ENCODE measurements around the gene ZIC5. TPM values are rescaled to one million over a fixed set of nuclear protein-coding genes. Genes with fewer than 3 reads are reported as not detected.

Gene ZIC5
- total RNA-seq = not detected

DNA sequence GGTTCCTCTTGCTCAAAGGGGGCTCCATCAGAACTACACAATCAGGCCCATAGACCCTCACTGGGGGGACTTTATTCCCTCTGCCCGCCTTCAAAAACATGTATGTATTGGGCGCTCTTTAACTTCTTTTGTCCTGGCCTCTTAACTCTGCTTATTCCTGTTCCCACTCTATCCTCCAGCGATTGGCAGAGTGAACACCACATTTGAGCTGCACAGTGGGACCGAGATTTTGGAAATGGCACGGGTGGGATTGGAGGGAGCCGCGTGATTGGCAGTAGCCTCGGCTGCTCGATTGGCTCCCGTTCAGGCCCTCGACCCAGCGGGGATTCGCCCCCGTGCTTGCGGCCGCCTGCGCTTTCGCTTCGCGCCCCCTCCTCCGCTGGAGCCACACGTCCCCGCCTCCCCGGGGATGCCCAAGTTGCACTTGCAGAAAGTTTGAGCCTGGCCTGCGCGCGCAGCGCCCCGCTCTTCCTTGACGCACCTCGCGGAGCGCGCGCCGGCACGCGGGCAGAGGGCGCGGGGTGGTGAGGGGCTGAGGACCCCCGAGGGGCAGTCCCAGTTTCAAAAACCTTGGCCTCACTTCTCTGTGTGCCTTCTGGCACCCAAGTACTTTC, at the start of gene ZIC5:
Gene ZIC5, minus strand, starts transcription at position 192 of the 614 bp plus-strand sequence. Its CDS starts 164 bp downstream, at position 28.
- DNase-seq = no peak

DNA sequence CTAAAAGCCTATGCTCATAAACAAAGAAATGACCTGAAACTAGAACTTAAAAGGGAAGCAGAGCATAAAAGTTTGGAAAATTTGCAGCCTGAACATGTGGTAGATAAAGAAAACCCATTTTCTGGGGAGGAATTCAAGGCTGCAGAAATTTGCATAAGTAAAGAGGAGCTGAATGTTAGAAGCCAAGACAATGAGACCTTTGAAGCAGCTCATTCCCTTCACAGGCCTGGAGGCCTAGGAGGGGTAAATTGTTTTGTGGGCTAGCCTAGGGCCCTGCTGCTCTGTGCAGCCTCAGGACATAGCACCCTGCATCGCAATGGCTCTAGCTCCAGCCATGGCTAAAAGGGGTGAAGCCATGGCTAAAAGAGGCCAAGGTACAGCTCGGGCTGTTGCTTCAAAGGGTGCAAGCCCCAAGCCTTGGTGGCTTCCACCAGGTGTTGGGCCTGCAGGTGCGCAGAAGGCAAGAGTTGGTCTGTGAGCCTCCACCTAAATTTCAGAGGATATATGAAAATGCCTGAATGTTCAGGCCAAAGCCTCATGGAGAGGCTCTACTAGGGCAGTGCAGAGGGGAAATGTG, 48.3 kb upstream of the ZIC5 start:
- DNase-seq = no peak

DNA sequence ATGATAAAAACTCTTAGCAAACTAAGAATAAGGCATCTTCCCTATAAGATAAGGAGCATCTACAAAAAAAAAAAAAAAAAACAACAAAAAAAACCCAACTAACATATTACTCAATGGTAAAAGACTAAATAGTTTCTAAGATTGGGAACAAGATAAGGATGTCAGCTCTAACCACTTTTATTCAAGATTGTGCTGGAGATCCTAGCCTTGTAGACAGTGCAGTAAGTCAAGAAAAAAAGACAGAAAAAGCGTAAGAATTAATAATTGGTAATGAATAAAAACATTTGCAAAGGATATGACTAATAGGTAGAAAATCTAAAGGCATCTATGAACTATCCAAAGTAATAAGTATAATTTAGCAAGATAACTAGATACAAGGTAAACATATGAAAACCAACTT, 43.1 kb upstream of the ZIC5 start:
- no peak for DNase-seq

GRCh38 chr13:99998261-99998660, 26.7 kb upstream of the ZIC5 start:
- DNase-seq = no peak

DNA sequence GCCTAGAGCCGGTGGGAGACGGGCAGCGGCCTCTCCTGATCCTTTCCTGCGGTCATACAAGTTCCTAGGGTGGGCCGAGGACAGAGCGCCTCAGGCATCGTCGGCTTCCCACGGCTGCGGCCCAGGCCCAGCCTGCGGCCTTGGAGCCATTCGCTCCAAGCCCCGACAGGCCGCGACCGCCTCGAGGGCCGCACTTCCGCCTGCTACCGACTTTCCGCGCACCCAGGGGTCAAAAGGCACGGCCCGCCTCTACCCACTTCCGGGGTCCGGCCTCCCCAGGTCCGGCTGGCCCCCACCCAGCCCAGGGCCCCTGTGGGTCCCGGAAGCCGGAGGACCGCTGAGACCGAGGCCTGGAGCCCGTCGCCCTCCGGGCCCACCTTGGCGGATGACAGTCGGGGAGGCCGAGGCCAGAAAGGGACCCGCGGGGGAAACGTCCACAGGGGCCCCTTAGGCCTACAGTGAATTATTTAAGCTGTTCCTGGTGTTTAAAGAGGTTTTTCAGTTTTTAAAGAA, 26.2 kb upstream of the ZIC5 start:
- DNase-seq = no peak

DNA sequence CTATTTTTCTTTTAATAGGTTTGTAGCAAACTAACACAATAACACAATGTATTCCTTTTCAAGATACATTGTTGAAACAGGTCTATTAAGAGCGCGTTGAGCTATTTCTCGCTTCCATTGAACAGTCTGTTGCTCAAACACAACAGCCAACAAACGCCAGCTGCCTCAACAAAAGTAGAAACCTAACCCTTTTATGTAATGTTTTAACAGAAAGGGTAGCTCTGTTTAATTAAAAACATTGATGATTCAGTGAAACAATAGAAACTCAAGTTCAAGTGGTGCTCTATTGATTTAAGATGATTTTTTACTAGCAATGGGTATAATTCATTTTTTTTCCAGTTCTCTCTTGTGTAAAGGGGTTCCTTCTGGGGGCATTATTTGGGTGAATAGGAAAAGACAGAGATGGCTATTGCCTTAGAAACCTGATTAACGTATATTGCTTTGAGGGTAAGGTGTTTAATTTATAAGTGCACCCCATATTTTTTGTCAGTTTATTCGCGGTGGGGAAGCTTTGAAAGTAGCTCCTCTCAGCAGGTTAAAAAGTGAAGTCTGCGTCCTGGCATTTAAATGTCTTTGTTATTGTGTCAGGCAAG, 24.9 kb upstream of the ZIC5 start:
- DNase-seq = no peak

GRCh38 chr13:99995589-99996380, 24.2 kb upstream of the ZIC5 start:
- peak; percentile 37 for DNase-seq

- DNase-seq = peak; percentile 38
Observed at GRCh38 chr13:99995104-99995588, 23.6 kb upstream of the ZIC5 start.

- DNase-seq = no peak
Observed at GRCh38 chr13:99994638-99995020, 23.1 kb upstream of the ZIC5 start.

DNA sequence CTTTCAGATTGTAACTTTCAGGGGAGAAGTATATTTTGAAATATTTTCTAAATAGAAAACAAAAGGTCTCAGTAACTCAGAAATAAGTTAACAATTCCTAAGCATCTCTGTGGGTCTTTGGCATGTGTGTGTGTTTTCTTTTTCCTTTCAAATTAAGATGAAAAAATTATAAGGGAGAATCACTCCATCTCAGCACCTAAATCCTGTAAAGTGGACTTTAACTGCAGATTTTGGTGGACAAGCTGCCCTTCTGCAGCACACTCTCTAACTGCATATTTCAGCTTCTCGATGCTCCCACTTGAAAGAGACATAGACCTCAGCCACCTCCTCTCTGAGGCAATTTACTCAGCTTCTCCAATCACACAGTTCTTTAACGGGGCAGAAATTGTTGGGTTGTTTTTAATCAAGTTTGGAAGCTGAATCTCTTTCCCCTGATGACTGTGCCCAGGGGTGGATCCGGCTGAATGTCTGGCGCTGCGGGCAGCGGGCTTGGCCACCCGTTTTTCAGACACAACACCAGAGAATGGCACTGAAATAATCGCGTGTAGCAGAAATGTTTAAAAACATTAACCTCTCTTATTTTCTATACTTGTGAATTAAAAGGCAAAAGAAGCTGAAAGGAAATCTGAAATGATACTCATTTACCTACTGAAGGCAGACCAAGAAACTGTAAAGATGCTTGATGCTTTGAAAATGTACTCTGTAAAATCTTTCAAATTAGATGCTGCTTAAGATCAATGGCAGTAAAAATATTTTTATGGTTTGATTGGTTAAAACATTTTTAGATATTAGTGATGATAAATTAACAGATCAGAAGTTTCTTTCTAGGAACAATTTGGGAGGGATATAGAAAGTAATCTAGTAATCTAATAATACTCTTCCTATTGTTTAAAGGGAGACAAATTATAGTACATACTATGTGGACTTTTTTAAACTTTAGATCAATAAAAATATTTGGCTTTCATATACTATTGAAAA, 22.4 kb upstream of the ZIC5 start:
- no peak for DNase-seq

DNA sequence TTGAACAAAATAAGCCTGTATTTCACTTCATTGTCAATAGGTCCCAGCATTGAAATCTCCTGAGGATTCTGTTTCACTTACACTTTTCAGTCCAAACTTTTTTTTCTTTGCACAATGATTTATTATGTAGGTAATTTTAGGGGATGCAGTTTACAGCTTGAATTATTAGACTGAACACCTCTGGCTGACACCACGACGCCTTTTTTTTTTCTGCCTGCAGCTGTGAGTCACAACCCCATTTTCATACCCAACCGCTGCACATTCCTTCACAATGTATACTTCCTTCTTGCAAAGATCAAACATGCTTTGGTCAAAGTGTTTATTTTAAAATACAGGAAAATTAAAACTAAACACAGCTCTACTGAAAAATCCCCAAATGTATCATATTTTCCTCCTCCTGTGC, 21.4 kb upstream of the ZIC5 start:
- DNase-seq = no peak

- DNase-seq = no peak
Observed at GRCh38 chr13:99991828-99992775, 20.5 kb upstream of the ZIC5 start.

DNA sequence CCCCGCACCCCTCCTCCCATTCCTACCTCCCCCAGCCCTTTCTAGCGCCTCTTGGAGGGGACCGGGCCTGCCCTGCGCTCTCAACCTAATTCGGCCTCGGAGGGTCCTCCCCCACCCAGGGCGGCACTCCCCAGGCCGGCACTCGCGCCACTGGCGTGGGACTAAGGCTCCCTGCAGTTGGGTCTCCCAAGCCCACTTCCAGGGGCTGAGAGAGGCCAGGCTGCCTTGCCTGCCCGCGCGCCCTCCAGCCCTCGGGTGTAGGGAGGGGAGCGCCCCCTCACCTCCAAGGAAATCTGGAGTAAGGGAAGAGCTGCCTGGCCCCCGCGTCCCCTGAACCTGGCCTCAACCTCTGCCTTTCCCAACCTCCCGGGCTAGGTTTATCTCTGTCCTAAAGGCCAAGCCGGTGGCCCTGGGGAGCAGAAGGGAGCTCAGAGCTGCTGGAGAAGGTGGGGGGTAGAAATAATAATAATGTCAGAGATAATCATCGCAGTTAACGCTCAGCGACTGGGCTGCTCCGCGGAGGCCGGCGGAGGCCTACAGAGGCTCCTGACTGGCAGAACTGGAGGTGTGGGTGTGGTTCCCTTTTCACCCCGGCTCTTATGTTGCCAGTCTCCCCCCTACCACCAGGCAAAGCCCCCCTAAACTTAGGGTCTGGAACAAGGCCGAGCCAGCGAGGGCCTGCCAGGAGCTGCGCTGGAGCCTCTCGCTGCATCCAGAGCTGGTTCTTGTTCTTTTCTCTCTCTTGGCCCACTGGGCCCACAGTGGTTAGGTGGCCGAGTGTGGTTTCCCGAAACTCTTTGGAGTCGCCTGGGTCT, 19.7 kb upstream of the ZIC5 start:
- no peak for DNase-seq

DNA sequence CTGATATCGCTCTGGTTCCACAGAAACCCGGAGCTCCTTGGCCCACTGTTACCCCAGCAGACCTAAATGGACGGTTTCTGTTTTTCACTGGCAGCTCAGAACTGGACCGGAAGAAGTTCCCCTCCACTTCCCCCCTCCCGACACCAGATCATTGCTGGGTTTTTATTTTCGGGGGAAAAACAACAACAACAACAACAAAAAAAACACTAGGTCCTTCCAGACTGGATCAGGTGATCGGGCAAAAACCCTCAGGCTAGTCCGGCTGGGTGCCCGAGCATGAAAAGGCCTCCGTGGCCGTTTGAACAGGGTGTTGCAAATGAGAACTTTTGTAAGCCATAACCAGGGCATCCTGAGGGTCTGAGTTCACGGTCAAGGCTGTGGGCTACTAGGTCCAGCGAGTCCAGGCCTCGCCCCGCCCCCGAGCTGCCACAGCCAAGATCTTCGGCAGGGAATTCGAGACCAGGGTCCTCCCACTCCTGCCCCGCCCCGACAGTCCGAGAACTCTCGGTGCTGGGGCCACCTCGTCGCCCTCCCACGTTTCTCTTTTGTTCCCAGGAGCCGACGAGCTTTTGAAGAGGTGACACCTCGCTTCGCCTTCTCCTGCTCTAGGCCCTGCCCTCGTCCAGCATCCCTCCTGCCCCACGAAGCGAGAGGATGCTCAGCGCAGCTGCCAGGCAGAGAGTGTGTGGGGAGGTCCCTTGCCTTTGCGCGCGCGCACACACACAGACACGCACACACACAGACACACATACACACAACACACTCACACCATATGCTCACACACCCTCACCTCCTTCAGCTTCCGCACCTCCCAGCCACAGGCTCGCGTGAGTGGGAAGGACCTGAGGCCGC, 18.8 kb upstream of the ZIC5 start:
- no peak for DNase-seq

DNA sequence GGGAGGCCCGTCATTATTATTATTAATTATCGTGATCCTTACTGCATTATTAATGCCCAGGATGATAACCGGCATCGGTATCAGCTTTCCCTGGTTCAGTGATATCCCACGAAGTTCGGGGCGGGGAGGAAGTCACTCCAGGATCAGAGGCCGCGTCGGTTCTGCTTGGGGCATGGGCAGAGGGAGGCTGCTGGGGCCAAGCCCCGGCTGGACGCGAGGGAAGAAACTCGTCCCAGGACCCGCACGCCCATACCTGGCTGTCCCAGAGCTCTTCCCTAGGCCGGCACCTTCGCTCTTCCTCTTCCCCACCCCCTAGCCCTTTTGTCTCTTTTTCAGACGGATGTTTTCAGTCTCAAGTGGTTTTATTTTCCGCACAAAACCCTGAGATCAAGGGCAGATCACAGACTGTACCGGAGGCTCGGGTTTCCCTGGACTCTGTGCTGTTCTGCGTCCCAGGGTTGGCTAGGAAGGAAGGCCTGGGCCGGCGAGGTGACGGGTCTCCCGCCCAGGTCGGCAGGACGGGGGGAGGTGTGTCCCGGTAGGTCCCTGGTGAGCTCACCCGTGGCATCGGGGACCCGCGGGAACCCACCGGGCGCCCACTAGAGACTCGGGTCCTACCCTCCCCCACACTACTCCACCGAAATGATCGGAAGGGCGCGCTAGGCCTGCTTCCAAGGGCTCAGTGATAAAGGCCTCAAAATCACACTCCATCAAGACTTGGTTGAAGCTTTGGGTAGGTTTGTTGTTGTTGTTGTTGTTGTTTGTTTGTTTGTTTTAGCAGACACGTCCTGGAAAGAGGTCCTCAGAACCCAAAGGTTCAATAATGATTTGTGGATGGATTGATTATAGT, 17.9 kb upstream of the ZIC5 start:
- DNase-seq = no peak

DNA sequence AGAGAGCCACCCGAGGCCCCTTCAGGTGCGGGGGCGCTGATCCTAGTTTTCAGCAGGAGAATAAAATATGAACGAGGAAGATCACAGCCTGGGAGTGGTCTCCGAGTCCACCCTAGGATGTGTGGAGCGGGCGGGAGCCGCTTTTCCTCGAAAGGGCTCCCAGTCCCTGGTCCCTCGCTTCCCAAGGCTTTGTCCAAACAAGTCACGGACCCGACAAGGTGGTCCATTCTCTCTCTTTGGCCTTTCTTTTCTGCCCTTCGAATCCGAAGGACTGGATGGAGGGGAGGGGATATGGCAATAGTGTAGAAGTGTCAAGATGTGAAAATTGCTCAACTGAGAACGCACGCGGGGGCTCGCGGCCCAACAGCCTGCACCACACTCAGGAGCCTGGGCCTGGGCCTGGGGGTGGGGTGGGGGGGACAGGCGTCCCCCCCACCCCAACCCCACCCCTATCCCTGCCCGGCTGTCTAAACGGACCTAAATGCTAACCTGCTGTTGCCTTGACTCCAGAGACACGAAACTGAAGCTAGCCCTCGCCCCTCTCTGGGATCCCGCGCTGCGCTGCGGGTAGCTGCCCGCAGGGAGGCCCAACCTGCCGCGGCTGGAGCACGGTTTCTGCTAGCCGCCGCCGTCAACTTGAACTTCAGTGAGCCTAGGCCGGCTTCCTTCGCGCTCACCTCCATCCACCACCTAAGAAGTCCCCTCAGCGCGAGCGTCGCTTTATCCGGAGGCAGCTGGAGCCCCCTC, 17.1 kb upstream of the ZIC5 start:
- no peak for DNase-seq

Data from skin of body (tissue), 2 donors.